Ramos (cell line): Measurements from ENCODE around the gene SLC29A3.

Experiments used
- in situ Hi-C: fragments of 300-500 bp; cut with MboI; formaldehyde crosslinking; loops from one replicate; pipeline ENCODE4 v1.14.3; 2022; ENCODE audit warnings: low sequenced_read_pairs; ENCODE audit not compliant: unreplicated experiment

The SLC29A3 gene

DNA sequence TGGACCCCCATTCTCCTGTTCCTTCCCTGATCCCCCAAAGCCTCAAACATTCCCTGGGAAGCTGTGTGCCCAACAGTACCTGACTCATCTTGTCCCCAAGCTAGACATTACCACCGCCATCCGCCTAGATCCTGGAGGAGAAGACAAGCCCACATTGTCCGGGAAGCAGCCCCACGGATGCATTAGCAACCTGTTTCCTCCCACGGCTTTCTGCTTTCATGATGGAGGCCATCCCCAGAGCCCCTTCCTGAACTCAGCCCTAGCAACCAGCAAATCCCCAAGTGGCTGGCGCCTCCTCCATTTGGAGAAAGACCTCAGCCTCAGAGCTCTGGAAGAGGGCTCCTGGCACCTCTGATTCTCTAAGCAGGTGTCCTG, 2.3 kb upstream of the SLC29A3 start:
- in situ Hi-C loops: loop anchor here (5.0 to 10.0 kb wide), 2 partner anchors 386 to 498 kb away; no protein-coding TSS in a partner anchor

DNA sequence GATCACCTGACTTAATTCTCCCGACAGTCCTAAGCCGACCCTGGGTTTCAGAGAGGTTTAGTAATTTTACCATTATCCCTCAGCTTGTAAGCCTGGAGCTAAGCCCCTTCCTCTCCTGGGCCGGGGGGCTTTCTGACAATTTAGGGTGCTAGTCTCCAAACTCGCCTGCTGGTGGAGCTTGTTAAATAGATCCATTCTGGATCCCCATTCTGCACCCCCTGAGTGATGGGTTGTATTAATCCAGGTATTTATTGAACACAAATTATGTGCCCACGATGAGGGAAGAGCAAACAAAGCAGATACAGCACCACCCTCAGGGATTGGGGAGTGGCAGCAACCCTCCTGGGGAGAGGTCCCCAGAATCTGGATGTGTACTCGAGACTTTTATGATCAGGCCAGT, 1.3 kb upstream of the SLC29A3 start:
- in situ Hi-C loops: loop anchor here (5.0 to 10.0 kb wide), 2 partner anchors 385 to 497 kb away; no protein-coding TSS in a partner anchor

DNA sequence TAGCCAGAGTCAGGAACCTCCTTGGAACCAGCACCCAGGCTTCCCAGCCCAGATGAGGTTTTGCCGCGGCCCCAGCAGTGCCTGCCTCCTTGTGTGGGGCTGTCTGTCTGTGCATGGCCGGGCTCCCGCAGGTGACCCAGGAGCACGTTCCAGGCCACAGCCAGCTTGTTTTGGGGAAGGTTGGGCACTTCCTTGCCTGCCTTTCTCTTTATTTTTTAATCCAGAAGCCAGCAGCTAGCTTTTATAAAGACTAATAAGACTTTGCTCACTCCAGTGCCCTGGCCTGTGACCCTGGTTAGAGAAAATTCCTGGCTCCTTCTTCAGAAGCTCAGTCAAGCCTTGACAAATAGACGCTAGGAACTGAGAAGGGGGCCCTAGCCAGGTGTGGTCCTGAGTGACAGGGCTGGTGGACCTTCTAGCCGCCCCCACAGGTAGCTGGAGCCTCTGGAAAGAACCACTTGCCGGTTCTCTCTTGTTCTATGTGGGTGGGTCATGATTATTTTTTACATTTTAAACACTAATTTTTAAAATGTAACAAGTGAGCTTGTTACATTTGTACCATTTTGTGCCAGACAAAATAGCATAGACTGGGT, 837 bp downstream of the SLC29A3 start:
- in situ Hi-C loops: loop anchor here (5.0 to 10.0 kb wide), 2 partner anchors 382 to 495 kb away; no protein-coding TSS in a partner anchor

DNA sequence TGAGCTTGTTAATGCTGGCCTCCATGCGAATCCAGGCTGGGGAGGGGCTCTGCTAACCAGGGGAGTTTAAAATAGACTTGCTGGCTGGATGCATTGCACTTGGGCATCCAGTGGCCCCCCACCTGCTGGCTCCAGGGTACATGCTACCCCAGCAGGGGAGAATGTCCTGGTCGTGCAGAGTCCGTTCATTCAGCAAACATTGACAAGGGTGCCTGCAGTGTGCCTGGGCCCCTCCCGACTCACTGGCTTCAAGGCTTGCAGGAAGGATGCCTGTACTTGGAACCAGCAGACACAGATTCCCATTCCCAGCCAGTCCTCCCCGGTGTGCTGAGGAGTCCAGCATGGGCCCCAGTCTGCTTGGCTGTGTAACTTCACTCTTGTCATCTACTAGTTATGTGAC, 1.5 kb downstream of the SLC29A3 start:
- in situ Hi-C loops: no loop called here

DNA sequence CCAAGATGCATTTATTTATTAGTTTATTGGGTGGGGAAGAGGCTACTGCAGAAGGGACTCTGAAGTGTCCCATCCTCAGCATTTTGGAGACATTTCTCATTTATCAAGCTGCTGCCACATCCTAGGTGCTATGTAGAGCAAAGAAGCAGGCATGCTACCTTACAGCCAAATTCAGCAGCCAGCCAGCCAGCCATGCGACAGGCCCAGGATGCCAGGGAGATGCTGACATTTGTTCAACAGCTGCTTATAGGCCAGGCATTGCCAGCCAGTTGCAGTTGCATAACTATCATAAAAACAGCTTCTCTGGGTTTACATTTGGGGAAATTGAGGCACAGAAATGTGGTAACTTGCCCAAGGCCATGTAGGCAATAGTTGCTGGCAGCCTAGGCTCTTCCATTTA, 2.3 kb downstream of the SLC29A3 start:
- in situ Hi-C loops: no loop called here

DNA sequence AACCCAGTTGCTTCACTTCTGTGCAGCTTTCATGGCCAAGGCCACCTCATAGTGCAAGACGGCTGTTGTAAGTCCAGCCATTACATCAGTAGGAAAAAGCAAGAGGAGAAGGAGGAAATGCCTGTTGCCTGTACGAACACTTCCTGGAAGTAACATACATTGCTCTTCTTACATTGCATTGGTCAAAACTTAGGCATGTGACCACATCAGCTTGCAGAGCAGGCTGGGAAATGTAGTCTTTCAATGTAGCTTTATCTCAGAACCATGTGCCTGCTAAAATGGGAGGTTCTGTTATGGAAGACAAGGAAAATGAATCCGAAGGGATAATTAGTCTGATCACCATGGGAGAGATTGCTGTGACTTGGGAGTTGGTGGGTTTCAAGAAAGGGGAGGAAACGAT, 4.3 kb downstream of the SLC29A3 start:
- in situ Hi-C loops: no loop called here

DNA sequence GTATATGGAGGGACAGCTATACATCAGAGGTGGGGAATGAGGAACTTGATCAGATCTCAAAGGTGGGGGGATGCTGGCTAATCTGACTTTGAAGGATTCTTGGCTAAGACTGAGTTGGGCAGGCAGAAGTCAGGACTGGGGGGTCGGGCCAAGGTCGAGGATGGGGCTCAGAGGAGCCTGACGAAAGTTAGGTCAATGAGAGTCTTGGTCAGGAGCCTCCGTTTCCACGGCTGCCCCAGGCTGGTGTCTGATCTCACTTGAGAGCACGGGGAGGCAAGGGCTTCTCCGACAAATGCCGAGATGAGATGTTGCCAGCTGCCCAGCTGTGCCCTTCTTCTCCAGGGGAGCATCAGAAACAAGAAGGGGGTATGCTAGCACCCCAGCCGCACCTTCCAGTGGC, 5.7 kb downstream of the SLC29A3 start:
- in situ Hi-C loops: no loop called here

DNA sequence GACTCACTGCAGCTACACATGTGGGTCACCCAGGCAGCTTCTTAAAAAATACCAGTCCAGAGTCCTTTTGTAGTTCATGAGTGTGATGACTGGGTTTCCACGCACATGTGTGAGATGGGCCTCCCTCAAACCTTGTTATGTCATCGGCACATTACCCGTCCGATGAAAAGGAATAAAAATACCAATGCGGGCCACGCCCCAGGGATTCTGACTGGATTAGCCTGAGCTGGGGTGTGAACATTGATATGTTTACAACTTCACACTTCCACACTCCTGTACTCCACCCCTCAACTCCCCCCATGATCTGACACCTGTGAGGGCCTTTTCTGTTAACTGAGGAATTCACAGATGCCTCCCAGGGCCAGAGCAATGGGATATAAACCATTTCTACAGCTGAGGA, 6.2 kb downstream of the SLC29A3 start:
- in situ Hi-C loops: no loop called here

DNA sequence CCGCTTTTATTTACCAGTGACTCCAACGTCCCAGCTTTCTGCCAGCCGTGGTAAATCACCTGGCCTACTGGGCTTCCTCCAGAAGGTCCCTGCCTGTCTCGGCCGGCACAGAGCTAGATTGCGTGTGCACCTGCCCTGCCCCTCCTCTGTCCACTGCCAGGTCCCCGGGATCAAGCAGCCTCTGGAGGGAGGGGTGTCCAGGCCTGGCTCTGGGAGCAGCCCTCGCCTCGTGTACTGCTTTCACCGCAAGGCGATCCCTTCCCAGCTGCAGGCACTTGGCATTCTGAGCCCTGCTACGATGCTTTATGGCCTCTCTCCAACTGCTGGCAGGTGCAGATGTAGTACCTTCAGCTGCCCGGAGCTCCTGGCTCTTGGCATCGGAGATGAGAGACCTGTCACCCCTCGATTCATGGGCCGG, 7.4 kb downstream of the SLC29A3 start:
- in situ Hi-C loops: no loop called here

DNA sequence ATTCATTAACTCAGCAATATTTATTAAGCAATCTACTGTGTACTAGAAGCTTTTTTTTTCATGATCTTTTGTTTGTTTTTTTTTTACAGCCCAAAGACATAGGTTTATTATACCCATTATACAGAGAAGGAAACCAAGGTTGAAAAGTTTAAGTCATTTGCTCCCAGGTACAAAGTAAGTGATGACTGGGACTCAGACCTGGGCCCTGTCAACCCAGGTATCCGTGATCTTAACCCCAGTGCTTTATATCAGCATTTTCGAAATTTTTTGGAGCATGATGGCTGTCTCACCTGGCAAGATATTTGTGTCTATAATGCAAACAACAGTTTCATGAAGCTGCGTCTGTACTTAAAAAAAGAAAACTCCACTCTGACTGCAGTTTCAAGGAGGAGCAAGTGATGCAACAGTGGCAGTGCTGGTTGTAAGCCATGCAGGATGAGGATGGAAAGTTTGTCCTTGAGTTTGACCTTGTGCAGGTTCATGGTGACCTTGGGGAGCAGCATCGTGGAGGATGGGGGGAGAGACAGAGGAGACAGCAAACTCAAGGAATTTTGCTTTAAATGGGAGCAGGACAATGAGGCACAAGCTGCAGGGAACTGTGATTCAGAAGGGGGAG, 11.8 kb downstream of the SLC29A3 start:
- in situ Hi-C loops: no loop called here

DNA sequence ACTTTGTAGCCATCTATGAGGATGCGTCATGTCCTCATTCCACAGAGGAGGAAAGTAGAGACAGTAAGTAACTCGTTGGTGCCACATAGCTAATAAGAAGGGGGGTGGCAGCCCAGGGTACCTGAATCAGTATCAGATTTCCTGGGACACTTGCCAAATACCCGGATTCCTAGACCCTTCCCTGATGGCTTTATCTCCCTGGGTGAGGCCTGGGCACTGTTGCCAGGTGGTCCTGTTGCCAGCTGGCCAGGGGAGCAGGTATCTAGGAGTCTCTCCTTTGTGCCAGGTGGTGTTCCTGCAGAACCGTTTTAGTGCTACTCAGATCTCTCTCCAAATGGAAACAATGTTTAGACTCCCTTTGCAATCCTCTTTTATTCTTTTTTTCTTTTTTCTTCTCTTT, 12.7 kb downstream of the SLC29A3 start:
- in situ Hi-C loops: no loop called here

DNA sequence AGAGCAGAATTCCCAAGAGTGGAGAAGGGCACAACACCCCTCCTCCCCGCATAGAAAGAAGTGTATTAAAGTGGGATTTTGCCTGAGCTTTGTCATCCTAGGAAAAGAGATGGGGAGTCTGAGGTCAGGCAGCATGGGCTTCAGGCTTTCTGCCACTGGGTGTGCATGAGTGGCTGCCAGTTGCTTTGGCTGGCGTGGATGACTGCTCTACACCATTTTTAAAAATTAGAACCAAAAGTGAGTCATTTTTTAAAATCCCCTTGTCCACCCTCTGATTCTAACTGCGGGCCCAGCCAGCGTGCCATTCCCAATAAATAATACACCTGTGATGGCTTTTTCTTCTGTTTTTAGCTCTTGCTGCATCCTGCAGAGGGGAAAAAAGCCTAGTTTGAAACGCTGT, 13.4 kb downstream of the SLC29A3 start:
- in situ Hi-C loops: no loop called here

DNA sequence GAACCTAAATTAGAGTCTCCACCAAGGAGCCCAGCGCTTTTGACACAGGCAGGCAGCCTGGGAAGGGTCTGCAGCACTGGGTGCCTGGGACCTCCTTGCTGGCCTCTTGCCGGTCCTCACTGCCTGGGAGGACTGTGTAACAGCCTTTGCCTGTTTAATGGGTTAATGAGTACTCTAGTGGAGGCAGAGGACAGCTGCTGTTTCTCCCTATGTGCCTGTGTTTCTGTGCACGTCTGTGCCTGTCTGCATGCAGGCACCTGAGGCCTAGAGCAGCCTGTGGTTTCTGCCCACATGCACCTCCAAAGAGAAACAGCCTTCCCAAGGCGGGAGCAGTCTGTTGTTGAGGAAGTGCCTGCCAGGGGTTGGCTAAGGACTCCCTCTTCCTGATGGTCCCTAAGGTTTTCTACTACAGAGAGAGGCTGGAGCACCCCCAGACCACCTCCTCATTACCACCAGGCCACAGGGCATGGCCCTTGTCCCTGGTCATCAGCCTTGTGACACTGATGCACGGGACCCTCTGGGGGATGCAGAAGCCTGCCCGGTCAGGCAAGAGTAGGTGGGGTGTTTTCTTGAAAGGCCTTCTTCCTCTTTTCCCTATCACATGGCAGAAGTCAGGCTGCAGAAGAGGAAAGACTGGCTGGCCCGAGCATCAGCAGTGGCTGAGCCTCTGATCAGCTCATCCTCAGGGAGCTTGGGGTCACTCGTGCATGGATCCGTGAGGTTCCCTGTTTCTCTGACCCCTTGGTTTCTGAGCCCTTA, 14.2 kb downstream of the SLC29A3 start:
- in situ Hi-C loops: no loop called here

DNA sequence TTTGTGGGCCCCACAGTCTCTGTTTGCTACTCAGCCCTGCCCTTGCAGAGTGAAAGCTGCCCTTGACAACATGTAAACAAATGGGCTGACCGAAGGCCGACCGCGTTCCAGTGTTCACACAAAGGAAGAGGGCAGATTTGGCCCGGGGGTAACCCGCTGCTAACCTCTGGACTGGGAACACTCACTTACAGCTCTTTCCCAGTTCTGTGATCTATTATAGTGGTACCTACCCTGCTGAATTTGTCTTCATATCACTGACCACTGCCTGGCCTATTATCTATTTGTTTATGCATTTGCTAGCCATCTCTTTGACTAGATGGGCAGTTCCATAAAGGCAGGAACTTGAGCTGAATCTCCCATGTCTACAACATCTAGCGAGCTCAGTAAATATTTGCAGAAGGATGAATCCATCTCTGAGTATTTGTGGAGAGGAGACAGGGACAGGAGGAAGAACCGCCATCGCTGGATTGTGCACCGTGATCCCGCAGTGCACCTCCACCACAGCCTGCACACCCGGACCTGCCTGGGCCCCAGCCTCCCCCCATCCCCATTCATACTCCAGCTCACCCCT, 15.2 kb downstream of the SLC29A3 start:
- in situ Hi-C loops: no loop called here

DNA sequence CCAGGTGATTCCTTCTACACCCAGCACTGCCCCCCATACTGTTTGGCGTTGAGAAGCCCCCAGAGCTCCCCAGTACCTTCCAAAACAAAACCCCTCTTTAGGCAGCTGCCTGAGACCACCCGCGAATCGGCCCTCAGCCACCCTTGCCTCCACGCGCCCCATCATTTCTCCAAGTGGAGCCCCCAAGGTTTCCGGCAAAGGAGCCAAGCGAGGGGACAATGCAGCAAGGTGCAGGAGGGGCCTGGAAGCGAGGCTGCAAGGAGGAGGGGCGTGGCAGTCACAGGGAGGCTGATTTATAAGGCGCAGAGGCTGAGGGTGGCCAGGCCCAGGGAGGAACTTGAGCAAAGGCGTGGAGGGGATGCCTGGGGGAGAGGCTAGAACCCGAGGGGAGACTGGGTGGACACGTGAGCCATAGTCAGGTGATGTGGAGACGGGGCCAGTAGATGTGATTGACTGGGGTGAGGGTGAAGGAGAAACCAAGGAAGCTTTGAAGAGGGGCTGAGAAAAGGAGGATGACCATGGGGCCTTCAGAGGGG, 16.2 kb downstream of the SLC29A3 start:
- in situ Hi-C loops: no loop called here

DNA sequence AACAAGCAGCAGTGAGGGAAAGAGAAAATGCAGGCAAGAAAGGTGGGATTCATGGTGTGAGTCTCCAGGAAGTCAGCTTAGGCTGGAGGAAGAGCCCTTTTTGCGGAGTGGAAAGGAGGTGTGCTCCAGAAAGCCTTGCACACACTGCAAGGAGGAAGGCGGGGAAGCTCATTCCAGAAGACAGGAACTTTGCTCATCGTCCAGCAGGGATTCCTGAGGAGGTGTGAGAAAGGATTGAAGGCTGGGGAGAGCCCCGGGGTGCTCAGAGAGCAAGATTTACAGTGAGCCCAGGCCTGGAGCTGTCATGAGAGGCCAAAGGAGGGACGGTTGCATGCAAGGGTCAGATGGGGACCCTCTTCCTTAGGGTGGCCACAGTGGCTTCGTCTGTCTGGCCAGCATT, 17.6 kb downstream of the SLC29A3 start:
- in situ Hi-C loops: no loop called here

DNA sequence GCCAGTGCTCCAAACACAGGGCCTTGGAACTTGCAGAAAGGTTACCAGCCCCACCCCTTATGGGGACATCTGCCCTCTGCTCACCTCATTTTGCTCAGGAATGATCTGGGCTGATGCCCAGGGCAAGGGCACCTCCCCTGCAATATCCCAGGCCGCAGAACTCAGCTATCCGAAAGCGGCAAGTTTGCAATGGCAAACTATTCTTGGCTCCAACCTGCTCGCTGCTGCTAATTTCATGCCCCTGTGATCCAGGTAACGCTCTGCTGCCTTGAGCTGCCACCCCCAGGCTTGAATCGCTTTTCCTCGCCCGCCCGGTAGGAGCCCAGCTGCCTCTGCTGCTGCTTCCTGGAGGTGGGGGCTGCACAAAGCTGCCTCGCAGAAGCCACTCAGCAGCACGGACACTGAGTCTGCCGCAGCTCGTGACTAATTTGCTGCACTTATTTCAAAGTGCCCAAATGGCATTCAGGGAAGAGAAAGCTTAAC, 18.2 kb downstream of the SLC29A3 start:
- in situ Hi-C loops: no loop called here

DNA sequence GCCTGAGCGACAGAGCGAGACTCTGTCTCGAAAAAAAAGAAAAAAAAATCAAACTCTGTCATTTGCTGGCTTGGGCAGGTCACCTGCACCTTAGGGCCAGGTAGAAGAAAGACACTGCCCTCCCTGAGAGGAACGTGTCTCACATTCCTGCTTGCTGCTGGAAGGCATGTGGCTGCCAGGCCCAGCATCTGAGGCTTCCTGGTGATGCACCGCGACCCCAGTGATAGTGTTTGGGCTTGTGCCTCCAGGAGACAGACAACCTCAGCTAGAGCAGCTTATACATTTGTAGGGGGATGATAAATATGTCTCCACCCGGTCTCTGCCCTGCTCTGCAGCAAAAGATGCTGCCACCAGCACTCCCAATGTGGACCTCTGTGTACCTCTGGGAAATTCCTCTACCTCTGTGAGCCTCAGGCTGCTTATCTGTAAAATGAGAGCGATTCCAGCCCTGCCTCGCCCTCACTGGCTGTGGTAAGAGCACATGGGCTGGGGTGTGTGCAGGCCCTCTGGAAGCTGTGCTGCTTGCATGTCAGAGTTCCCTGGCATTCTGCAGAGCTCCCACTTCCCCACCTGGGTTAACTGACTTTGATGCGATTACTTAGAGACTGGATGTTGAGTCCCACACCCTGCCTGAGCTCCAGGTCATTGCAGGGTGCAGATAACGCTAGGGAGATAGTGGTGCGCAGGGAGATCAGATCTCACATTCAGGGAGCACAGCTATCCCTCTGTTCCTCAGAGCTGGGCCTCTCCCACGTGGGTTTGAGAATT, 19.9 kb downstream of the SLC29A3 start:
- in situ Hi-C loops: no loop called here

DNA sequence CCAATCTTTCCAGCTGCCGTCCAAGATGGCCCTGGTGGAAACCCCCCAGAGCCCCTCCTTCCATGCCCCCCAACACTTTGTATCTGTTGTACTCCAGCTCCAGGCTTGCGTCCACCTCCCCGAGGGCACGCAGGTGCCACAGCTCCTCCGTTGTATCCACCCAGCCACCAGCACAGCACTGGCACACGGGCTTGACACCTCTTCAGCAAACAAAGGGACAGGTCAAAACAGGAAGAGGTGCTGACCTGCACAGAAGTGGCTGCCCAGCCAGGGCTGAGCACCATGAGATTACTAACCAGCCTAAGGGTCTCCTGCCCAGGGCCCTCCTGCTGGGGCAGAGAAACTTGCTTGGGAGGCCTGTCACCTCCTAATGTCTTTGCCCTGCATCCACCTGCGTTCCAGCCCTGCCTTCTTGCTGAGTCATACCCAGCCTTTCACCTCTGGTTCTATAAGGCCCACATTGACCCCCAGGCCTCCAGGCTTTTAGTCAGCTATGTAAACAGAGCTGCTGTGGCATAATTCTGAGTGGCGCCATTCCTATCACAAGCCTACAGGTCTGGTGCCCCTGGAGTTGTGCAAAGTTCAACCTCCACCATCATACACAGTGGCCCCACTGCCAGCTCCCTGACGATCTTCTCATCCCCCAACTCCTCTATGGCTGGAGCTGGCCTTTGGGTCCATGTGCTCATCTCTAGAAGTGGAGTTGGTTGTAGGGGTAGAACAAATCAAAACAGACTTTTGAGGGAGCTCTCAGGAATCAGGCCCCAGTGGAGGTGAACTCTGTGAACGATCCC, 20.9 kb downstream of the SLC29A3 start:
- in situ Hi-C loops: no loop called here
